GM04504 (cell line): ENCODE measurements around the gene ZNF157.
"Not testable (repeated sequence)": the region's sequence is repeated elsewhere in the genome, so short reads cannot be mapped to it uniquely, and the experiment has no call there.

Experiments used
- DNase-seq: peaks from one replicate; pipeline ENCODE4 v3.0.0-alpha.2; 2012; ENCODE audit warnings: low read depth

The ZNF157 gene

GRCh38 chrX:47370278-47370677 is at the start of gene ZNF157:
Gene ZNF157, plus strand, starts transcription at chrX:47370578. Its CDS starts 91 bp downstream, at chrX:47370669.
- DNase-seq, result no peak

- DNase-seq, result no peak
Measured at GRCh38 chrX:47321386-47321785, 49.0 kb upstream of the ZNF157 start.

GRCh38 chrX:47321823-47322371 is 48.5 kb upstream of the ZNF157 start:
- DNase-seq, result no peak

- DNase-seq, result no peak
Measured at GRCh38 chrX:47327902-47328301, 42.5 kb upstream of the ZNF157 start.

- not testable (repeated sequence) for DNase-seq
Measured at GRCh38 chrX:47332729-47333128, 37.6 kb upstream of the ZNF157 start.

GRCh38 chrX:47351706-47352105 is 18.7 kb upstream of the ZNF157 start:
- peak; percentile 28 for DNase-seq

GRCh38 chrX:47358387-47359065 is 11.9 kb upstream of the ZNF157 start:
- no peak for DNase-seq

GRCh38 chrX:47360423-47361179 is 9.8 kb upstream of the ZNF157 start:
- no peak for DNase-seq

GRCh38 chrX:47361538-47362511 is 8.6 kb upstream of the ZNF157 start:
- peak; percentile 83 for DNase-seq

- no peak for DNase-seq
Measured at GRCh38 chrX:47366041-47366722, 4.2 kb upstream of the ZNF157 start.

GRCh38 chrX:47373198-47373597 is 2.8 kb downstream of the ZNF157 start:
- no peak for DNase-seq

- no peak for DNase-seq
Measured at GRCh38 chrX:47380268-47380667, 9.9 kb downstream of the ZNF157 start.

GRCh38 chrX:47380837-47381236 is 10.5 kb downstream of the ZNF157 start:
- DNase-seq, result not testable (repeated sequence)

GRCh38 chrX:47384502-47384901 is 14.1 kb downstream of the ZNF157 start:
- no peak for DNase-seq

- no peak for DNase-seq
Measured at GRCh38 chrX:47390780-47391179, 20.4 kb downstream of the ZNF157 start.

- no peak for DNase-seq
Measured at GRCh38 chrX:47413179-47413594, 42.8 kb downstream of the ZNF157 start.

GRCh38 chrX:47420265-47420664 is 49.9 kb downstream of the ZNF157 start:
- DNase-seq, result no peak

- no peak for DNase-seq
Measured at GRCh38 chrX:47420962-47421361, 50.6 kb downstream of the ZNF157 start.

GRCh38 chrX:47422444-47422843 is 52.1 kb downstream of the ZNF157 start:
- DNase-seq, result no peak

GRCh38 chrX:47430925-47431324 is 60.5 kb downstream of the ZNF157 start:
- DNase-seq, result no peak

- DNase-seq, result no peak
Measured at GRCh38 chrX:47446431-47446830, 76.1 kb downstream of the ZNF157 start.
